Measurements from ENCODE around the gene CRTAC1. TPM values are rescaled to one million over a fixed set of nuclear protein-coding genes. Genes with fewer than 3 reads are reported as not detected.

The CRTAC1 gene
- total RNA-seq, 1 experiment from 2014 or later = not detected

DNA sequence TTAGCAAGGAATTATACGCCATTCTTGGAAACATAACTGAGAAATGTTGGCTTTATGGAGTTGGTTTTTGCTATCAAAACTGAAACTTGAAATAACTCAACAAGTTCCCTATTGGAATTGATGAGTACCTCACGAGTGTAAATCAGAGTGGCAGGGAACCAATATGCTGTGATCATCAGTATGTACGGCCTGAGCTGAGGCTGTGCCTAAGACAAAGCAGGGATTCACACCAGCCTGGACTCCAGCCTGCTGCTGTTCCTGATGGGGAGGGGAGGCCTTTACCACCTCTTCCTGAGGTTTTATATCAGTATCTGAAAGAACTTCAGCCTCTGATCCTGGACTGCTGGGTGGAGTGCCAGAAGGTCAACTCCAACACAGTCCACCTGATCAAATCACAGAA, 52.7 kb downstream of the CRTAC1 start:
- no peak for DNase-seq (ENCODE audit: extremely low read depth, low read depth)

DNA sequence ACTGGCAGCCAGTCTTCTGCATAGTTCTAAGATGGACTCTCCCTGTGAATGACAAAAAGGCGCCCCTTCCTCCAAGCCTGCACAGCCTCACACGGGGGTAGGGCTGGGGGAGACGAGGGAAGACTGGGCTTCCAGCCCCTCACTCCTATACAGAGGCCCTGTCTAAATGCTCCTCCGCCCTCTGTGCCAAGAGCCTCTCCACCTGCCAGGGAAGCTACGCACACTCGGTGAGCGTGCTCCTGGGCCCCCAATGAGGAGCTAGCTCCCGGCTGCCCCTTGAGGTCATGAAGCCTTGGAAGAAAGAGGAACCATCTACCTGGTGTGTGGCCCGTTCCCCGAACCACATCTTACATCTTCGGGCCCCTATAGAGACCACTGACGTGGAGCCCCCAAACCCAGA, 54.8 kb downstream of the CRTAC1 start:
- DNase-seq (ENCODE audit: extremely low read depth, low read depth) = no peak

DNA sequence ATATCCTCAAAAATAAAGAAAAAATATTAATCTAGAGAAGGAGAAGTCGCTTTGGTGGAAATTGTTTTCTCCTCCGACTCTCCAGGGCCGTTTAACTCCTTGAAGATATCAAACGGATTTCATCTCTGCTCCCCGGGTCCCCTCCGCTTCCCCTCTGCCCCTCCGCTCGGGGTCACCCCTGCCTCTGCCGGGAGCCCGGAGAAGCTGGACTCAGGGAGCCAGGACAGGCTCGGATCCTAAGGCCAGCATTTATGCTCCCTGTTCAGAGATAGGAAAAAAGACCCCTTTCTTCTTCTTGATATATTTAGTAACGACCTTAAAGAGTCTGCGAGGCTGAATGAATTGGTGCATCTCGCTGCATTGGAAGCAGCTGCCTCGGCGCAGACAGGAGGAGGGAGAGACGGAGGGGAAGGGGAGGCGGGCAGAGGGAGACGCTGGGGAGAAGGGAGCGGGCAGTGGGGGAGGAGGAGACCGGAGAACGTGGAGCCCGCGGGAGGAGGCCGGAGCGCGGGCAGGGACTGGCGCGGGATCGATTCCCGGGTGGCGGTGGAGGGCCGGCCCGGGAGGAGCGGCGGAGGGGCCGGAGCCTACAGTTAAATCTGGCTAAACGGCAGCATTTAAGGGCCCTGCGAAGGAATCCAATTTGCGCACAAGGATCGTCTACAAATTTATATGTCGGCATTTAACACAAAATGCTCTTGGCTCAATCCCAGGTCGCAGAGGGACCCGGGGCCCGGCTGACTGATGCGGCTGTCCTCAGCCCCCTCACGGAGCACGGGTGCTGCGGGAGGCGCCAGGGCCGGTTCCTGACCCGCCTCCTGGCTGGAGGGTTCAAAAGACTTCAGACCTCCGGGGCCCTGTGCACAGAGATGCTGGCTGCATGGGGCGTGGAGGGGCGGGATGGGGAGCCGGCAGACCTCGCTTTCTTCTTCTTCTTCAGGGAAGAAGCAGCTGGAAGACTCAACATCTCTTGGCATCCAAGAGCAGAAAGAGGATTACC, 55.6 kb downstream of the CRTAC1 start:
- no peak for DNase-seq (ENCODE audit: extremely low read depth, low read depth)

DNA sequence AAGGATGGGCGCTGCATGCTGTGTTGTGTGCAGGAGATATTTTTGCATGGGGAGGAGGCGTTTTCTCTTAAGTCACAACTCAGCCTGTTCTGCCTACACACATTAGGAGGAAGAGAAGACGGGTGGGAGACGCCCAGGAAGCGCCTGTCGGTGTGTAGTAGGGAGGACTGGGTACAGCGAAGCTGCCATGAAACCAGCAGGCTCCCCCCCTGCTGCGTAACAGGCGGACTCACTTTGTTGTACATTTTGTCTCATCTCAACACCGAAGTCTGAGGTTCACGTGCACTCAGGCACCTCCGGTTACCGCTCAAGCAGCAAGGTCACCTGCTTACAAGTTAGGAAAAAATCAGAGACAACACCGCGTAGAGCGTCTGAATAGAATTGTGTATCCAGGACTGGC, 56.3 kb downstream of the CRTAC1 start:
- DNase-seq (ENCODE audit: extremely low read depth, low read depth) = no peak

DNA sequence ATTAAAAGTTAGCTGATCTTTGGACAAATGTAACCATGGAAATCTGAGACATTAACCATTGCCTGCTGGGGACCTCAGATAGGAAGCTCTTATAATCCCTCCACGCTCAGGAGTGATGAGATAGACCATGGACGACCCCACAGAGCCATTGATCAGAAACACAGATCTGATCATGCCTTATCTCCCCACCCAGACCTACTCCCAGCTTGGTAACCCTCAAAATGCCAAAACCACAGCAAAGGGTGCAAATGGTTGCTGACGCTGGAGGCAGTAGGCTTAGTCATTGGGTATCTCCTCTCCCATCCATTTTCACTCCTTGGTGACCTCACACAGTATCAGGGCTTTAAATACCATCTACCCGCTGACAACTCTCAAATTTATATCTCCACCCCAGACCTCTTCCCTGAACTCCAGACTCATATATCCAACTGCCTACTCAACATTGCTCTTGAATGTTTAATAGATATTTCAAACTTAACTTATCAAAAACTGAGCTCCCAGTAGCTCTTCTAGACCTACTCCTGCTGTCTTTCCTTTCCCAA, 60.8 kb downstream of the CRTAC1 start:
- DNase-seq (ENCODE audit: extremely low read depth, low read depth) = no peak

DNA sequence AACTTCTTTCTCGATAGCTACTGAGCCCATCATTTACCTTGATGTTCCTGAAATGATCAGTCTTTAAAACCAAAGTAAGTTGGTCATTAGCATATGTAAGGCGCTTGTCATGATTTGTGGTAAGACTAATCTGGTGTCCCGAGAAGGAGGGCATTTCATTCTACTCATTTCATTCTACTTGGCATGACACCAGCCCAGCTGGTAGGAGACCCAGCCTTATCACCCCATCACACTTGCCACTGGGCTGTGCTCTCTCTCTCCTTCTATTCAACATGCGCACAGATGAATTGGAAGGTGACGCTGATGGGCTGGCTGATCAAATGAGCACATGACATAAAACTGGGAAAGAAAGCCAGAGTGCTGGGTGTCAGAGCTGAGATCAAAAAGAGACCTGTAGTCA, 65.7 kb downstream of the CRTAC1 start:
- DNase-seq (ENCODE audit: extremely low read depth, low read depth) = no peak

DNA sequence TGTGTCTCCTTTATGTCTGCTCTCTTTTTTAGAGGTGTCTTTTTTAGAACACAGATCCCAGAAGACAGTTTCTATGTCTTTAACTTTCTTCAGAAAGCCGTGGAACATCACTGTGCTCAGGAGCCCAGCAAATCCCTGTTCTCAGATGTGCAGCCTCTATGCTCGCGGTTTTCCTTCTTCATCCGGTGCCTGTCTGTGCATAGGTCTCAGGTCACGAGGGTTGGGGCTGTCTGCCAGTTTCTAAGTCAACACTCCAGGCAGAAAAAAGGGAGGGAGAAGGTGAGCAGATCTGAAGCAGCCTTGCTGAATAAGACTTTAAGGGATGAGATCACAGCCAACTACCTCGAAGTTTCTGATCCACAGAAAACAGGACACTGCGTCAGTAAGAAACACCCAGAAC, 68.5 kb downstream of the CRTAC1 start:
- no peak for DNase-seq (ENCODE audit: extremely low read depth, low read depth)

DNA sequence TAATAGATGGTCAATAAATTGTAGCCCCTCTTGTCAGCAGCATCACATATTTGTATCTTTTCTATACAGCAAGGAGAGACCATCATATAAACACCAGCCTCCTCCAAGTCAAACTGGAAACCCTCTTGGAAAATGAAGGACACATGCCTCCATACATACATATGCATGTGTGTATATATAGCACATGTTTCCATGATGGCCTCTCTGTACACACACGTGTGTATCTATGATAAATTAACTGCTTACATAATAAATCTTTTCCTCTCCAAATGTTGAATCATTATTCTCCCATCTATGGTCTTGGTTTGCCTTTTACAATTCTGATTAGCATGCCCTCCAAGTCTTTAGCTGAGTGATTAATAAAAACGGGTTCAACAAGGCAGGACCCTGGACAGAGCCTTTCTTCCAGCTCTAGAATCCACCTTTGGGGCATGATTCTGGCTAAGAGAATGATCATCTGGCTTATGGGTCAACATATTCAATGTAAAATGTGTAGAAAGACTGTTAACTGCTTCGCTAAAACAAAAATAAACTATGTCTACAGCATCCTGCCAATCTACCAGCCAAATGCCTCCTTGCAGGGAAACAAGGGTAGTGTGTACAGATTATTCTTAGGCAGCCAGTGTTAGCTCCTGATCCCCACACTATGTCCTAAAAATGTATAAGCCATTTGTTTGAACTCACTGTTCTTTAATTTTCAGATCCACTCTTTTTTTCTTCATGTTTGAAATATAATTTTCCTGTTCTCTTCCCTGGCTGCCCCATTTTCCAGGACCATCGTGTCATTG, 70.0 kb downstream of the CRTAC1 start:
- no peak for DNase-seq (ENCODE audit: extremely low read depth, low read depth)

DNA sequence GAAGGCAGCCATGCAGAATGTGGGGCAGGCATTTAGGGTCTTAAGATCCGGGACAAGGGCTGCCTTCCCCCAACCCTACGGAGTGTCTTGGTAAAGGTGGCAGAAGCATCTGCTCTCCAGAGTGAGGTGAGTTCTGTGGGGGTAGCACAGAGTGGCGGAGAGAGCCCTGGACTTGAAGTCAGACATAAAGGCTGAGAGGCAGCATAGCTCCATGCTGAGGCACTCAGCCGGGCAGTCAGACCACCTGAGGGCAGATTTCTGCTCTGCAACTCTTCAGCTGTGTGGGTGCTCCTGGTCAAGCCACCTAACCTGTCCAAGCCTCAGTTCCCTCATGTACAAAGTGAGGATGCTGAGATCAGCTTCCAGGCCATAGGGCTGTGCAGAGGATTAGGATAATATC, 81.0 kb downstream of the CRTAC1 start:
- no peak for DNase-seq (ENCODE audit: extremely low read depth, low read depth)

DNA sequence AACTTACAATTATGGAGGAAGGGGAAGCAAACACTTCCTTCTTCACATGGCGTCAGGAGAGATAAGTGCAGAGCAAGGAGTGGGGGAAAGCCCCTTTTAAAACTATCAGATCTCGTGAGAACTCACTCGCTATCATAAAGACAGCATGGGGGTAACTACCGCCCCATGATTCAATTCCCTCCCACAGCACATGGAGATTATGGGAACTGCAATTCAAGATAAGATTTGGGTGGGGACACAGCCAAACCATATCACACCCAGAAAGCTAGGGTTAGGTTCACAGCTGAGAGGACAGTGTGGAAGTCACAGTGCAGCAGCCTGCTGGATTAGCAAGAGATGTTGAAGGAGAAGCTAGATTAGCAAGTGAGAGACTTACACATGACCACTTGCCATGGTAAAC, 81.6 kb downstream of the CRTAC1 start:
- DNase-seq (ENCODE audit: extremely low read depth, low read depth) = no peak

DNA sequence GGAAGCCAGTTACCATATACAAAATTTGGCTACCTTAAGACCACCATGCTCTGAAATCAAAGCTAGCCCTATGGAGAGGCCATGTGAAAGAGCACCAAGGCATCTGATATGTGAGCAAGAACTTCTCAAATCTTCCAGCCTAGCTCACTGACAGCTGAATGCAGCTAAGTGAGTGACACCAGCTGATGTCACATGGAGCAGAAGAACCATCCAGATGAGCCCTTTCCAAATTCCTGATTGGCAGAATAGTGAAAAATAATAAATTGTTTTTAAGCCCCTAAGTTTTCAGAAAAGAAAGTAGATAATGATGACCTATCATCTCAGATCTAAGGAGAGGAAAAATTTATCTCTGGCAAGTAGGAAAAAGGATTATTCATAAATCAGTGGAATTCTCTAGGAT, 85.6 kb downstream of the CRTAC1 start:
- no peak for DNase-seq (ENCODE audit: extremely low read depth, low read depth)

DNA sequence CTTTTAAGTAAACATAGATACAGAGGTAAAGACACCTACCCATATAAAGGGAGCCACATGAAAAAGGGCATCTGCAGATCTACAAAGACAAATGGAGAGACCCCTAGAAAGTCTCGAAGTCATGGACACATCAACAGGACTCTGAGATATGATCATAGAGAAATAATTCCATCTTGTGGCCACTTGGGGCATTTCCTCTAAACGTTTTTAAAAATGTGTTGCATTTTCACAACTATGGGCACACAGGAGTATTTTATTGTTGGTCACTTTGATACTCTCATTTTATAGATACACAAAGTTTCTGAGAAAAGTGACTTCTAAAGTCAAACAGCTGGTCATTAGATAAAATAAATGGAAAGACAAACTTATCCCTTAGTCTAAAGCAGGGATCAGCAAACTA, 87.1 kb downstream of the CRTAC1 start:
- no peak for DNase-seq (ENCODE audit: extremely low read depth, low read depth)

DNA sequence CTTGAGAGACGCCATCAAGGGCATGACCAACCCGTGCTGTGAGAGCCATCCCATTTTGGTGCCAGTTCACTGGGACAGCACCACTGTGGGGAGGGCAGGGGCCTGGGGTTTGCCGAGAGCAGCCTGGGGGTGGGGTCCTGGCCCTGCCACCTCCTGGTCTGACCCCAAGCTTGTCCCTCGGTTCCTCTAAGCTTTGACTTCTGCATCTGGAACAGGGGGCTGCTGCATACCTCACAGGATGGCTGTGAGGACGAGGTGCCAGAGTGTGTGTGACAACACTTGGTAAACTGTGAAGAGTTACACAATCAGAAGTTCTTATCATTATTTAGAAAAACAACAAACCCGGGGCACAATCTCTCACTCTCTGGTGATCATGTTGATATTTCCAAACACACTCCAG, 89.9 kb downstream of the CRTAC1 start:
- no peak for DNase-seq (ENCODE audit: extremely low read depth, low read depth)

DNA sequence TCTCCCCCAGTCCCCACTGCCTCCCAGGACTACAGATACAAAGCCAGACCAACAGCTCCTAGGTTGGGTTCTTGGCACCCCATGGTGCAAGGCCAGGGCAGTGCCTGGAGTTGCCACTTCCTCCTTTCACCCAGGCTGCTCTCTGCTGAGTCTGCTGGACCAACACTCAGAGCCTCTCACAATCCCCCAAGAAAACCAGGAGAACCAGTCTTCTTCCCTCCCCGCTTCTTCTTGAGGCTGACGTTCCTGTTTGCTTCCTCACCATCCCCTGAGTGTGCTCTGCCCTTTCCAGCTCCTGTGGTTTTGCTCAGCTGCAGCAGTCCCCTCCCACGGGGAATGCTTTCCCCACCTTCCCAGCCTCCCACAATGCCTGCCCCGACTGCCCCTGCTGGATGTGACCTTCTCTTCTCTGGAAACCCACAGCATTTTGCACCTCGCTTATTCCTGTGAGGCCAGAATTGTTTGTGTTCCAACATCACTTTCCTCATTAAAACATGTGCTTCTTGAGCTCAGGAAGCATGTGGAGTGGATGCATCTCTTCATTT, 90.9 kb downstream of the CRTAC1 start:
- DNase-seq (ENCODE audit: extremely low read depth, low read depth) = no peak

DNA sequence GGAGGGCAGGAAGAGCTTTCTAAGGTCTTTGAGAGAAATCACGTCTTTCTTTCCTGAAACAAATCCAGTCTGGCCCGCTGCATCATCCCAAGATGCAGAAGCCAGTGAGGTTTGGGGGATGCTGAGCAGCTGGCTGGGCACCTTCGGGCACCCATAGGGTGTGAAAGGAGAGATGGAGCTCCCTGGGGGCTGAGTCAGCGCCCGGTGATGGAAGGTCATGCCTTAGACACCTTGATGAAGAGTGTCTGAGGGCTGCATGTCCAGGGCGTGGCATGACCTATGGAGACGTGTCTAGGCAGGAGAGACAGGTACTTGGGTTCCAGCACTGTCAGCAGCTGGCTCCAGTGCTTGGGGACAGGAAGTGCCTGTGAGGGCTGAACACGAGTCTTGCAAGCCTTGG, 92.5 kb downstream of the CRTAC1 start:
- DNase-seq (ENCODE audit: extremely low read depth, low read depth) = no peak

DNA sequence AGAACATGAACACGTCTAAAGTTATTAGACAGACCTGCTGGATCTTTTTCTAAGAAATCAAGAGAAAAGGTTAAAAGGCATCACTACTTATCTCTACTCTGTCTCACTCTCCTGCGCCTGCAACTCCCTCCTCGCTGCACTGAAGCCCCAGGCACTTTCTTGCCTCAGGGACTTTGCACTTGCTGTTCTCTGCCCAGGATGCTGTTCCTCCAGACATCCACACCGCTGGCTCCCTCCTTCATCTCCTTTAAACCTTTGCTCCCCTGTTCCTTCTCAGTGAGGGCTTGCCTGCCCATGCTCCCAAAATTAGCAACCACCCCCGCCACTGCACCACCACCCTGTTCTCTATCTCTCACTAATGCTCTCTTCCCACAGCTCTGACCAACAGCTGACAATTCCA, 93.4 kb downstream of the CRTAC1 start:
- DNase-seq (ENCODE audit: extremely low read depth, low read depth) = no peak

DNA sequence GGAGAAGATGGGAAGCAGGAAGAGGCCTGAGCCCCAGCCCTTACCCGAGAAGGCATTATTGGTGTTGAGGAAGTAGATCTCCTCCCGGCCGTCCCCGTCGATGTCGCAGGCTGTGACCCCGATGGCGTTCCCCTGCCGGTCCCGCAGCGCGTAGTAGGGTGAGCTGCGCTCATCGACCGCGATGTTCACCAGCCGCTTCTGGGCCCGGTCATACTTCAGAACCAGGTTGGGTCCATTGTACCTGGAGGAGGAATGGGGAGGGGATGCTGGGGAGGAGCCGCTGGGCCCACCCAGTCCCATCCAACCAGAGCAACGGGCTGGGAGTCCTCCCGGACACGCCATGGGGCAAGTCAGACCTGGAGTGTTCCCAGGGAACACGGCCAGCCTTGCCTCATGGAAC, 94.3 kb downstream of the CRTAC1 start:
- DNase-seq (ENCODE audit: extremely low read depth, low read depth) = no peak

DNA sequence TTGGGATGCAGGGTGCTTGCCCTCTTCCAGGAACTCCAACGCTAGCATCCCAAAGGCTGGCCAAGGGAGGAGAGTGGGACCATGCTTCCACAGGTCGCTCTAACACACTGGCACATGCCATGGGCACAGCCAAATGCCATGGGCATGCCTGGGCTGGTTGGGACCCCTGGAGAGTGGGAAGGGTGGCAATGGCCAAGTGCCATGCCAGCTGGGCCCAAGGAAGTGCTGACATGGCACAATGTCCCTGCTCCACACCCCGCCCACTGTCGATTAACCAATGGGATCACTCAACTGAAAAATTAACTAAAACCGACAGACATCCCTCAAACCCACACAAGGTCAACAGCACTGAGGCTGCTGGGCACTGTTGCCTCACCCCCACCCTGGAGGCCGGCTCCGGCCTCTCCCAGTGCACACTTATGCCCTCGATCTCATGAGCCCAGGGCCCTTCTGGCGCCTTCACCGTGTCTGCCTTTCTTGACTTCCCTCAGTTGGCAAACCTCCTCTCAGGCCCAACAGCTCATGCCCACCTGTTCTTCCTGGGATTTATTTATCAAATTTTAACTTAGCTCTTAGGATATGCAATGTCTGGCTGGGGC, 97.4 kb downstream of the CRTAC1 start:
- DNase-seq (ENCODE audit: extremely low read depth, low read depth) = no peak

DNA sequence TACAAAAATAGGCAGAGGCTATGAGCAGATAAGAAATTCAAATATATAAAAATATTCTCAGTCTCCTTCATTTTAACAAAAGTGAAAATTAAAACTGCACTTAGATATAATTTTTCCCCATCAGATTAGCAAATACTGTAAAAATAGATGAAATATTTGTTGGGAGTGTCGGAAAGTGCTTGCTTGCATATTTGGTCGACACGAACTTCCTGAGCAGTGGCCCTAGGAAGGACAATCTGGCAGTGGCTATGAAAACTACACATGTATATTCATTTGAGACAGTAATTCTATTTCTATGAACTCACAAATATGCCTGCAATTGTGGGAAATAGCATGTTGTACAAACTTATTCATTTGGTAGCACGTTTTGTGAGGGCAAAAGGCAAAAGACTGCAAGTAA, 99.4 kb downstream of the CRTAC1 start:
- no peak for DNase-seq (ENCODE audit: extremely low read depth, low read depth)

DNA sequence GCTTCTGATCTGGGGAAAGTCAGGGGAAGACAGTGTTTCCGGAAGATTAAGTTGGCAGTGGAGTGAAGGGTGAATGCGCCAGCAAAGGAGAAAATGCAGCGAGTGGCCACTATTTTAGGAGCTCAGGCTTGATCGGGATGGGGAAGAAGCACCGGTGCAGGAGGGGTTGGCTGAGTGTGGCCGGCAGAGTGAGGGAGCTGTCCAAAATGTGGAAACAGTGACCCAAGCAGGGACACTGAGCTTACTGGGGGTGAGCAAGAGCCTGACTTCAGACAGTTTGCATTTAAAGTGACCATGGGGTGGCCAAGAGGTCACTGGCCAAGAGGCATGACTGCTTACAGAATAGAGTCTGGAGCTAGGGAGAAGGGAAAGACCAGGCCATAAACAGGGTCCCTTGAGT, 101.5 kb downstream of the CRTAC1 start:
- no peak for DNase-seq (ENCODE audit: extremely low read depth, low read depth)

DNA sequence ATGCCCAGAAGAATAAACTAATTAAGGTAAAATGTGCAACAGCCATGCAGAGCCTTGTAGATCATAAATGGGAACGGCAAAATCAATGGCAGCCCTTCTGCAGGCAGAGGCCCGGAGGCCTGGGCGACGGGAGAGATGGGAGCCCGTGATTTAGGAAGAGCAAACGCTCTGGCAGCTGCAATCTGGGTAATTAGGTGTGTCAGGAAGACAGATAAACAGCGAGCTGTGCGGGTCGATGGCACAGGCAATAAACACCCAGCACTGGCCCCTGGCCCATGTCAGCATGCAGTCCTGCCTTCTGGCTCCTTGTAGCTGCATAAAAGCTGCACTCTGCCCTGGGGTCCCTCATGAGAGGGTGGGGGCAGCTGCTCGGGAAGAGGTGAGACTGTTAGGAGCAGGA, 102.8 kb downstream of the CRTAC1 start:
- DNase-seq (ENCODE audit: extremely low read depth, low read depth) = no peak
